Measurements from ENCODE around the gene STX18.
A peak's percentile ranks its signal among the peaks of the same experiment; 100 is the strongest.
"Not testable (repeated sequence)": the region's sequence is repeated elsewhere in the genome, so short reads cannot be mapped to it uniquely, and the experiment has no call there.

Gene STX18

GRCh38 chr4:4437798-4438470 lies 103.9 kb downstream of the STX18 start:
- no peak for DNase-seq (ENCODE audit: low read depth)

DNA sequence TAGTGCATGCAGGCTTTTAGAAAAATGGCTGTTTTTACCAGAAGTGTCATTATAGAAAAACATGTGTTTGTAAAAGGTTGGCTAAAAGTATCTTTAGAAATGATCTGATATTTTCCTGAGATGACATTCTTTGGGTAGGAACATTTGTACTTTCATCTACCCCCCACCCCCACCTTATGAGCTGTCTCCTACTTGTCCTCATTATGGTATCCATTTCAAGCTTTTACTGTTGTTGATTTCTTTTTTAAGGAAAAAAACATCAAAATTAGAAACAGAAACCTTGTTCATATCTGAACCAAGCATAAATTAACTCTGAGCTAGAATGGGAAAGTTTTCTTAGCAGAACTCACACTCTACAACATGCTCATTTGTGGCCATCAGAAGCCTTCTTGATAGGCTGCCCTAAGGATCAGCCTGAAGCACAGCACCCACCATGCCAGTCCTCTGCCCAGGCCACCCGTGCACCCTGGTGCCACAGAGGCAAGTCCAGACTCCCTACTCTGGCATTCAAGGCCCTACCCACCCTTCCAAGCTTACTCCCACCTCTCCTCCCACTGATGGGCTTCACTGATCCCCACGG lies 105.5 kb downstream of the STX18 start:
- DNase-seq (ENCODE audit: low read depth), result no peak

DNA sequence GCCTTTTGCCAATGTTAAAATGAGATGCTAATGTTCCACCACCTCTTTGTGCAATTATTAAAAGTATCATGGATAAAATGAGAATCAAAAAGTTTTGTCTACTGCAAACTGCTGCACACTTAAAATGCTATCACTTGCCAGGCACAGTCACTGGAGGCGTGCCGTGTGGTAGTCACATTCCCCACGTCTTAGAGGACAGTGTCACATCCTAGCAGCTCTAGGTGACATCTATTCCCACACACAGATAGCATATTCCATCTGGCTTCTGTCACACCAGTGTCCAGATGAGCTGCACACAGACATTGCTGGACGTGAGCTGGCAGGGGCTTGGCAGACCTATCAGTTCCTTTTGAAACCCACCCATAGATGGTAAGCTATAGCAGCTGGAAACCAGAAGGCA lies 107.9 kb downstream of the STX18 start:
- no peak for DNase-seq (ENCODE audit: low read depth)

DNA sequence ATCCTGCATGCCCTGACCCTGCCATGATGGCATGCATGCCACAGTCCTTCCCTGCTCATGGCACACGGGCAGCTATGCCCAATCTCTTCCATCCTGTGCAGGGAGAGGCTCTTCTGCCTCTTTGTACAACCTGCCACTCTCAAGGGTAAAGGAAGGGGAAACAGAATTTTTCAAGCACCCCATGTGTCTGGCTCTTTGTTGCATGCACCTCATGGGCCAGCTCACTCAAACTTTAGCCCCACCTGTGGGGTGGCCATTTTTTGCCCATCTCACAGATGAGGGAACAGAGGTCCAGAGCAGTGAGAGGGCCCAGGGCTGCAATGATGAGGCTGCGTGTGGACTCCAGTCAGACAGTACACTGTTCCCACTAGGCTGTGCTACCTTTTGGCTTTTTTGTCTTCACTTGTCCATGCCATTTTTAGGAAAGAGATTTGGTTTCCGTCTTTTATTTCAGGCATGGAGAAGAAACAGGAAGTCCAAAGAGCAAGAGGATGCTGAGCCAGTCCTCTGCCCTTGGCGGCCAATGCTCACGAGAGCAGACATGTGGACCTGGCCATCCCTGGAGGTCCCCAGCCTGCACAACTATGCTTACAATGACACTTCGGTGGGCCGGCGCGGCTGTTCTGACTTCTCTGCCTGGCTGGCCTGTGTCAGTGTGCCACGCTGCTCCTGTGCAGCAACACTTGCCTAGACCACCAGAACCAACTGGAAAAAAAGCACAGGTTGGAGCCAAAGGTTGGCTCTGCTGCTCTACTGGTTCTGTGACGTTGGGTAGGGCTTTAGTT lies 109.3 kb downstream of the STX18 start:
- DNase-seq (ENCODE audit: low read depth), result no peak

- DNase-seq (ENCODE audit: low read depth), result peak; percentile 21
These were observed 111.2 kb downstream of the STX18 start for GRCh38 chr4:4430492-4431195.

DNA sequence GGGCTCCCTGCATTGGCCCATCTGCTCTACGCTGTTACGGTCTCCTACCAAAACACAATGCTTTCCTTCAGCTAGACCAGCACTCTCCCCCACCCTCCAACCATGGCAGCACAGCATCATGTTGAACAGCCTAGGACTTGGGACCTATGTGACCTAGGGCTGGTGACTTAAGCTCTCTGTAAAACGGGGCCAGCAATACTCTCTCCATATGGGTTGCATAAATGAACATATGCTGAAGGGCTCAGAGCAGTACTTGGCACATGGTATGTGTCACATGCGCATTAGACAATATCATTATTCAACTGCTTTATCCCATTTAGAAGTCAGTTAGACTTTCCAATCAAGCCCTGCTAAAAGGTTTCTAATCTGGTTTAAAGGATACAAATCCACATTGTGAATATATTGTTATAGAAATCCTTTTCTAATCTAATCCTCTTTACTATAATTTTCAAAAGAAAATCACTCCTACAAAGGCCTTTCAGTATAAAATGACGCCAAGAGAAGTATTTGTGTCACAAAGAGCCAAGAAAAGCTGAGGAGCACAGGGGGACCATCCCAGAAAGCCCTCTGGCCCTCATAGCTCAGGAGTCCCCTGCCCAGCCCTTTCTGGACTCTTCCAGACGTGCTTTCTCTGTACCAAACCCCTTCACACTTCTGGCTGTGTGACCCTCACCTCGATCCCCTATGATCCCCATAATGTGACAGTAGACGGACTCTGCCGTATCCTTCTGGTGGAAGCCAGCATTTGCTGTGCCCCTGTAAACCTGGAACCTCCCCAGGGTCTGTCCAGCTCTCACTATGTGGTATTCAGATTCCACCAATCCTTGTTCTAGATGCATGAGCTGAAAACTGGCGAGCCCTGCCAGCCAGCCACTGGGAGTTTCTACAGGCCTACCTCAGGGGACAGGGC lies 112.6 kb downstream of the STX18 start:
- no peak for DNase-seq (ENCODE audit: low read depth)

GRCh38 chr4:4427886-4428285 lies 114.0 kb downstream of the STX18 start:
- DNase-seq (ENCODE audit: low read depth), result no peak

DNA sequence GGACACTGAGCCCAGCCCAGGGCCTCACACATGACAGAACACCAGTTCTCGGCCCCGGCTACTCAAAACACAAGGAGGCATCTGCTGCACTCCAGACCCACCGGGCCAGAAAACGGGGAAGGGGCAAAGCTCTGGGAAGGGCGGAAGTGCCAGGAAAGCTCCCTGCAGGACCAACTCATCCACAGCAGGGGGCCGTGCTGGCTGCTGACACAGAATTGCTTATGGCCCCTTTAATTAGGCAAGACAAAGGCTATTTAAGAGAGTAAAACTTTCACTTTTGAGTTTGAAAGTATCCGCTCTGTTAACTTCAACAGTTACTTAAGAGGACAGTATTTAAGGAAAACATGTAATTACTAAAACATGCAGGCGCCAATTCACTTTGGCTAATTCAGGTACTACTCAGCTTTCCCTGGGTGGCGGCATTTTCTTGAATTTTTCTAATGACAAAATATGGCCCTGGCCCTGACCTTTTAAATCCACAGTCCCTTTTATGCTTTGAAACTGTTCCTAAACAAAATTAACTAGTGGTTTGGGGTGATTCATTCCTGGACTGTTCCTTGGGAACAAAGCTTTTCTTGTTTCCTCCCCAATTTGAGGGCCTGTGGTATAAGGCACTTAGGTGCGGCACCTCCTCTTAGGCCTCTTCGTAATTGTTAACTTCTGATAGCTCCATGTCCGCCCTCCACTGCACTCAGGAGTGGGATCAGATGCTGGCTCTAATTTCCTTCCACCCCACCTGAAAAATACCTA lies 114.6 kb downstream of the STX18 start:
- no peak for DNase-seq (ENCODE audit: low read depth)

DNA sequence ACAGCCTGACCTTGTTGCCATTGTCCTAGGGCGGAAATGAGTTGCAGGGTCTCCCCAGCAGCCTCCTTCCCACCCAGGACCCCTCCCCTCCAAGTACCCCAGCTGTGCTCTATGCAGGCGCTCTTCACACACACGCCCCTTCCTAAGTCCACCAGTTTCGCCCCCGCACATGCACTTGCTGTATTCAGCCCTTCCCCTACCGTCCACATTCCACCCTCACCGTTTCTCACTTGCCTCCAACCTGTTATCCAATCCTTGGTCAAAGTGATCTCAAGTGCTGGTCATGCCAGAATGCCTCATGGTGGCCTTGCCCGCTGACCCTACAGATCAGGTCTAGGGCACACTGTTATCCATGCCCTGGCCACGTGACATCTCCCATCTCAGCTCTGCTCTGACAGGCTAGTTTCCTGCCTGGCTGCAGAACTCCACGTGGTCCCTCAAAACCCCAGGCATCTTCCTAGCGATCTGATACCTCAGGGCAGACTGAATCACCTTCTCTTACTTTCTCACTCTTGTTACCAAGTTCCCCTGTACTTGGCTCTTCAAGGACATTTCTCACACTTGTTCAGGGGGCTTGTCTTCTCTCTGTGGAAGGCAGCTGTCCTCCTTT lies 115.2 kb downstream of the STX18 start:
- no peak for DNase-seq (ENCODE audit: low read depth)

DNA sequence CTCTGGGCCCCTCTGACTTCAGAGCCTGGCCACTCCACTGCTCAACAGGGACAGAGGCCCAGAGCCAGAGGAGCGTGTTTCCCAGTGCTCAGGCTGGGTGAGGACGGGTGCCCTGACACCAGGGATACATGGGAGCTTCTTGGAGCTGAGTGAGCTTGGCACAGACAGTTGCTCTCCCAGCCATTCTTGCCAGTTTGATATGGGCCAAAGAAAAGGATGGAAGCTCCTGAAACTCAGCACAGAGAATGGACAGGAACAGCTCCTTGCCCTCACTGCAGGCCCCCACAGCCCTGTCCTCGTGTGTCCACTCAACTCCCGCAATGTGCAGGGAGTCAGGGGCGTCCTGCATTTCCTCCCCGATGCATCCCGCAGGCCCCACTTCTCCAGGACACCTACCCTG lies 116.2 kb downstream of the STX18 start:
- DNase-seq (ENCODE audit: low read depth), result no peak

- no peak for DNase-seq (ENCODE audit: low read depth)
These were observed 116.6 kb downstream of the STX18 start for GRCh38 chr4:4425119-4425690.

DNA sequence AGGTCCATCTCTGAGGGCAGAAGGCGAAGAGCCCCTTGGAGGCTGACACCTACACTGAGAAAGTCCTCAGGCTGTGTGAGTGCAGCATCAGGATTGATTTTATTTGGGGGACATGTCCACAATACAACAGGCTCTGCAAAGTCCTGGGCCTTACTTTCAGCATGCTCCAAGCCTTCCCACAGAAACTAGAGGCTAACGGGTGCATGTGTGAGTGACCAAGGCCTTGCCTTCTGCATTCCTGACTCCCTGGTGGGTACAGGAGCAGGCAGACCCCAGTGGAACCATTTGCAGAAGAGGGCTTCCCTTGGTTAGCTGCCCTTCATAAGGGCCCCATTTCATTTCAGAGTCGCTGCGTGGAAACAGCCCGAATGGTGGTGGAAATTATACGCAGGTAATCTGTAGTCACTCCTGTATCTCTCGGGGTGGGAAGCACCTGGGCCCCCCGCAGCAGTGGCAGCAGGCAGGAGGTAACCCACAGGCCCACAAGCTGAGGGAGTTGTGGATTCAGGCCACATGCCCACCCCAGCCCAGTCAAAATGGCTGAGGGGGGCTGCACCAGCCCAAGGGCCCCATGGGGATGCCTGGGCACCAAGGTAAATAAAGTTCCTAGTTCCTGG lies 117.2 kb downstream of the STX18 start:
- no peak for DNase-seq (ENCODE audit: low read depth)

DNA sequence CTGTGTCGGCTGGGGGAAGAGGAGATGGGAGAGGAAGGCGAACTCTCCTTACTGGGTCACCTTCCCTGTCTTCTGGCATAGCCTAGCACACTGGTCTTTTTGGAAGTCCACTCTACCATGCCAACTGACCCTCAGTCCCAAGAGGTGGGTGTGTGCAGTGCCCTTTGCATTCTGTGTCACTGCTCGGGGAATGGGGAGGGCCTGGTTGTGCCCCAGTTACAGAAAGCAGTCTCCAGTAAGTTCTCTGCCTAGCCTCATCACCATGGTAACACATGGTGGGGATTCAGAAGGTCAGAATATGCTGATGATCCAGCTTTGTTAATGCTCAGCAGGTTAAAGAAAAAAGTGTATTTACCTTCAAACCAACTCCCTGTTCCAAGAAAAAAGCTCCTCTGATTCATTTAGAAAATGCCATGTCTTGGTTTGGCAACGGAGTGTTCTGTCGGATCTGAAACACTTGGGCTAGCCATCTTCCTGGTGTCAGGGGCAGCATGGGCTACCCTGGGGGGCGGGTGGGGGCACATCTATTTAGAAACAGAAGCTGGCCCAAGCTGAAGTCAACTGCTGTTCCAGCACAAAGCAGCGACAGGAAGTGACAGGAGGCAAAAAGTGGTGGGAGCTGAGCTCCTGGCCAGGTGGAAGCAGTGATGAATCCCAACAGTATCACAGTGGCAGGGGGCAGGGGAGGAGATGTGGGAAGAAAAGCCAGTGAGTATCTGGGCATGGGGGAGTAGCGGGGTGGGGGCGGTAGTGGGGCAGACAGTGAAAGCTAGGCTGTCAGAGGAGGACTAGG lies 117.9 kb downstream of the STX18 start:
- no peak for DNase-seq (ENCODE audit: low read depth)

GRCh38 chr4:4422856-4423499 lies 118.9 kb downstream of the STX18 start:
- no peak for DNase-seq (ENCODE audit: low read depth)

DNA sequence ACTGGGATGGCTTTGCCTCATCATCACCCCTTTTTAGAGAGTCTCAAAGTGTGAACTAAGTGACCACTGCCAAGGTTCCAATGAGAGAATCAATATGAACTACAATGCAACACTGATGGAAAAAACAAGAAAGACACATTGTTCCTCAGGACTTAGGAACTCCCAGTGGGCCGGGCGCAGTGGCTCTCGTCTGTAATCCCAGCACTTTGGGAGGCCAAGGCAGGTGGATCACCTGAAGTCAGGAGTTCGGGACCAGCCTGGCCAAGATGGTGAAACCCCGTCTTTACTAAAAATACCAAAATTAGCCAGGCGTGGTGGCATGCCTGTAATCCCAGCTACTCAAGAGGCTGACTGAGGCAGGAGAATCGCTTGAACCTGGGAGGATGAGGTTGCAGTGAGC lies 119.7 kb downstream of the STX18 start:
- not testable (repeated sequence) for DNase-seq (ENCODE audit: low read depth)

- DNase-seq (ENCODE audit: low read depth), result no peak
These were observed 120.5 kb downstream of the STX18 start for GRCh38 chr4:4421356-4421755.

- no peak for DNase-seq (ENCODE audit: low read depth)
These were observed 121.4 kb downstream of the STX18 start for GRCh38 chr4:4420421-4420820.

GRCh38 chr4:4419896-4420295 lies 122.0 kb downstream of the STX18 start:
- no peak for DNase-seq (ENCODE audit: low read depth)
